ENCODE measurements around the gene ANTXR2. TPM values are rescaled to one million over a fixed set of nuclear protein-coding genes. Genes with fewer than 3 reads are reported as not detected.

Gene ANTXR2
- total RNA-seq, 4 donors from 2014 or later = 33.5 to 57.8 (median 47.3) TPM

DNA sequence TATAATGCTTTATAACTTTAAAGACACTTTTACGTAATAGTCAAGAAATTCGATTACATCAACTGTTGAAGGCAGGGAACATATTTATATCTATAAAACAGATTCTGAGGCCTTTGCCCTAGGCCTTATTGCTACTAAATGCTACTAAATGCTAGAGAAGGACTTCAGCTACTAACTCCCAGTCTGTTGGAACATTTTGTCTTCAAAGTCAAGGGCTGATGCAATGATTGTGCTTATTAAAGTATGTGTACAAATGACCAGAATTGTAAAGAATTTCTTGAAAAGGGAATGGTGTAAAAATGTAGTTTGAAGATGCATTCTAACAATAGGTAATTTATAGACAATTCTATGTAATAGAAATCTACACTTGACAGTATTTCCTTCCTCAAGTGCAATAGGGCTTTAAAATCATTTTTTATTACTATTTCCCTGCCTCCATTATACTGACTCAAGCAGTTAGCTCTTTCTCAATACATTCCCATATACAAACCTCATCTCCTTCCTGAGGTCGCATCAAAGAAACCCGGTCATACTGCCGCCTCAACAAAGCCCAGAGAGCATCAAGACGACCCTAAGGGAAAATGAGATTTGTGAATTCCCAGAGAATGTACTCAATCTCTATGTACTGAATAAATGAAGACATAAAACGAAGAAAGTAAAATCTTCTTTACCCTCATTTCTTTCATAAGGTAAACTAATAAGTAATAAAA is 95.7 kb downstream of the ANTXR2 start:
- H3K4me3 ChIP-seq = no peak overlapping the region
- no peak overlapping the region for H3K27ac ChIP-seq
- H3K36me3 ChIP-seq = peaks cover 0 to 42% (median 0%) of the 10 kb centered on the region in 3 donors
- H3K9me3 ChIP-seq = no peaks in the 10 kb centered on the region
- no peak for TF ChIP-seq POLR2A (IDR thresholded peaks at IDR 0.05)
- TF ChIP-seq, protein P1, sequence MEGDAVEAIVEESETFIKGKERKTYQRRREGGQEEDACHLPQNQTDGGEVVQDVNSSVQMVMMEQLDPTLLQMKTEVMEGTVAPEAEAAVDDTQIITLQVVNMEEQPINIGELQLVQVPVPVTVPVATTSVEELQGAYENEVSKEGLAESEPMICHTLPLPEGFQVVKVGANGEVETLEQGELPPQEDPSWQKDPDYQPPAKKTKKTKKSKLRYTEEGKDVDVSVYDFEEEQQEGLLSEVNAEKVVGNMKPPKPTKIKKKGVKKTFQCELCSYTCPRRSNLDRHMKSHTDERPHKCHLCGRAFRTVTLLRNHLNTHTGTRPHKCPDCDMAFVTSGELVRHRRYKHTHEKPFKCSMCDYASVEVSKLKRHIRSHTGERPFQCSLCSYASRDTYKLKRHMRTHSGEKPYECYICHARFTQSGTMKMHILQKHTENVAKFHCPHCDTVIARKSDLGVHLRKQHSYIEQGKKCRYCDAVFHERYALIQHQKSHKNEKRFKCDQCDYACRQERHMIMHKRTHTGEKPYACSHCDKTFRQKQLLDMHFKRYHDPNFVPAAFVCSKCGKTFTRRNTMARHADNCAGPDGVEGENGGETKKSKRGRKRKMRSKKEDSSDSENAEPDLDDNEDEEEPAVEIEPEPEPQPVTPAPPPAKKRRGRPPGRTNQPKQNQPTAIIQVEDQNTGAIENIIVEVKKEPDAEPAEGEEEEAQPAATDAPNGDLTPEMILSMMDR (IDR thresholded peaks at IDR 0.05) = no peak
- no peak for DNase-seq
- no peaks in the 10 kb centered on the region for H3K4me1 ChIP-seq
- H3K27me3 ChIP-seq = no peaks in the 10 kb centered on the region

DNA sequence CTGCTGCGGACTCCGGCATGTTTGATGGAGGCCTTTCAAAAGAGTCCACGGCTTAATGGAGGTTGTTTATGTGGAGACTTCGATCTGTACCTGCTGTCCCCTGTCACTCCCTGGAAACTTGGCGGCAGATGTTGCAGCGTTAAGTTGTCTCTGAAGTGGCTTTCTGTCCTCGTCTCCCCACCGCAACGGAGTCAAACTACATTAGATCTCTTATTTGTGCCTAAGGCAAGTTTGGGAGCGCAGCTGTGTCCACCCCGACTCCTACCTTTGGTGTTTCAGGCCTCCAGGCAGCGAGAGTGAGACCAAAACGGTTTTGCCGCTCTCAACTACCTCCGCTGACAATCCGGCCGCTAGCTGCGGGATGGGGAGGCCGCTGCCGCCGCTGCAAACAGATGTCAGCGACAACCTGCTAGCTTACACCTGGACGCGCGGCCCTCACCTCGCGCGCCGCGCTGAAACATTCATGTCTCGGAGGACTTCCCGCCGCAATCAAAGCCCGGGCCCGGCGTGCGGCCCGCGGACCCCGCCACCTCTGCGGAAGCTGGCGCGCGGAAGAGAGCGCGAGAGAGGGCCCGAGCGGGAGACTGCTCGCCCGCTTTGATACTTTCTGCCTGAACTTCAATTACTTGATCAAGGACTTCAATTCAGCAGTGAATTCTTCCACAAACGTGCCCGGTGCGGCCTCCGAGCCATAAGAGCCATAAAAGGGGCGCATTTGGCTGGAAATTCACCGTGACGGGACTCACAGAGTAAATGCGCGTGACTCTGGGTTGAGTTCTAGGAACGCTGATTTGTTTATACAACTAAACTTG is 108.4 kb downstream of the ANTXR2 start:
- TF ChIP-seq POLR2A (IDR thresholded peaks at IDR 0.05) = no peak
- TF ChIP-seq, protein P1 (IDR thresholded peaks at IDR 0.05) = no peak
- no peak overlapping the region for H3K4me3 ChIP-seq
- no peak for DNase-seq

DNA sequence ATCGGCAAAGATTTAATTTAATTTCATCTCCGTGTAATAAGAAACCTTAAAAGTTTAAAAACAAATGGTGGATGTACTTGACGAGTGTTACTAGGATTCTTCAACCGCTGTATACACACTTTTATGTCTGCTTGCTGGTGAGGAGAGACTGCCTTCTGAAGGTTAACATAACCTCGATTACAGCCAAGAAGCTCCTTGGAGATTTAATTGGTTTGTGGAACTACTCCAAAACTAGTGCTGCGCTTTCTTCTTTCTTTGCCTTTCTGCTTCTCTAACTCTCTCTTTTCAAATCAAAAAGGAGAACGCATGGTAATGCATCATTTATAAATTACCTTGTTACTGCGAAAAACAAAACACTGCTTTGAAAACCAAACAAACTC is 109.0 kb downstream of the ANTXR2 start:
- no peak for TF ChIP-seq POLR2A (IDR thresholded peaks at IDR 0.05)
- TF ChIP-seq, protein P1 (IDR thresholded peaks at IDR 0.05) = no peak
- Histone ChIP-seq H3K27me3 (no peaks in the 10 kb centered on the region), H3K27ac (no peak overlapping the region), H3K36me3 (peaks cover 0 to 16% (median 0%) of the 10 kb centered on the region in 3 donors), H3K9me3 (no peaks in the 10 kb centered on the region), H3K4me1 (no peaks in the 10 kb centered on the region), H3K4me3 (no peak overlapping the region)
- no peak for DNase-seq

More for the DNA sequence above, 108.4 kb downstream of the ANTXR2 start:
- no peaks in the 10 kb centered on the region for H3K9me3 ChIP-seq
- no peaks in the 10 kb centered on the region for H3K27me3 ChIP-seq
- H3K27ac ChIP-seq = peak overlapping the region in 2 of 4 donors; percentile 5 to 52
- no peaks in the 10 kb centered on the region for H3K4me1 ChIP-seq
- H3K36me3 ChIP-seq = peaks cover 0 to 16% (median 0%) of the 10 kb centered on the region in 3 donors

DNA sequence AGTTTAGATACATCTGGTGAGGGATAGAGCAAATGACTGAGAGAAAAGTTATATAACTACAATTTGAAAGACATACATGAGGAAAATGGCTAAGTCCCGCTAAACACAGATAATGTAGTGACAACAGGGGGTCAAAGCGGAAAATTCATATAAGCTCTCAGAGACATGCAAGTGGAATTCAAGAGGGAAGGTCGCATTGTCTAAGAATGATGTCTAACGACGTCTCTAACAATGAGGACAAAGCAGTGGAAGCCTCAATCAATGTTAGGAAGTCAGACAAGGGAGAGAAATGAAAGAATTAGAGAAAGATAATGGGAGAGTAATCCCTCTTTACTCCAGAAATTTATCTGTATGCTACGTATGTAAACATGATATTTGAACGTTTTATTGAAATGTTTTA is 113.4 kb downstream of the ANTXR2 start:
- Histone ChIP-seq H3K27ac (no peak overlapping the region), H3K27me3 (no peaks in the 10 kb centered on the region), H3K4me3 (no peak overlapping the region), H3K9me3 (no peaks in the 10 kb centered on the region), H3K4me1 (no peaks in the 10 kb centered on the region), H3K36me3 (peaks cover 0 to 8% (median 0%) of the 10 kb centered on the region in 3 donors)
- DNase-seq = no peak
- no peak for TF ChIP-seq POLR2A (IDR thresholded peaks at IDR 0.05)
- TF ChIP-seq, protein P1 (IDR thresholded peaks at IDR 0.05) = no peak

DNA sequence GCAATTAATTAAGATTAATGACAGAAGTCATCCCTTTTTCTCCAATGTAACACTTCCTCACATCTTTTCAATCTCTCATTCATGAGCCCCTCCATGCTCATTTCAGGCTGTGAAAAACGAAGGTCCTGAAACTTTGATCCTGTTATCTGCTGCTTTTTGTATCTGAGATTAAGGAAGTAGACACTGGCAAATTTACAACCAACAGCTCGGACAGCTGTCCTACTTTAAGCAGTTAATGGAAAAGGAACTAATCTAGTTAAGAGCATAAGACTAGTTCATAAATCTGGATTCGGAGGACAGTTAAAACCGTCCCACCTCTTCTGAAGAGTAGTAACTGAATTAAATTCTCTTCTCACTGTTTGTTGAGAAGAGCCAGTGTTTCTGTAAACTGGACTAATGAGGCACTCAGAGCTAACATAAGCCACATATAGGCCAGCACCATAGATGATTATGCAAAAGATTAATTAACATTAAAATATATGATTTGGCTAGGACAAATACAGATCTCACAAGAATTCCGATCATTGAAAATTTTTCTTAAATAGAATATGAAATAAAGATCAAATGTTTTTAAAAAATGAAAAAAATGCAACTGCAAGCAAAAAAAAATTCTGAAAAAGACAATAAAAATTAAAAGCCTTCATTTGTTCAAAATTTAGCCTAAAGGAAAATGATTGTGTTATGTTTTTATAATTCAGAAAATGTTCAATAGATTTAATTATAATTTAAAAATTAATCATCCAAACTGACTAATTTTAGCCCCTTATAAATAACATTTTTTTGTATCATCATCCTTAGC is 114.4 kb downstream of the ANTXR2 start:
- TF ChIP-seq POLR2A (IDR thresholded peaks at IDR 0.05) = no peak
- TF ChIP-seq, protein P1 (IDR thresholded peaks at IDR 0.05) = no peak
- DNase-seq = no peak
- no peaks in the 10 kb centered on the region for H3K36me3 ChIP-seq
- H3K27ac ChIP-seq = no peak overlapping the region
- no peak overlapping the region for H3K4me3 ChIP-seq
- H3K4me1 ChIP-seq = no peaks in the 10 kb centered on the region
- no peaks in the 10 kb centered on the region for H3K9me3 ChIP-seq
- no peaks in the 10 kb centered on the region for H3K27me3 ChIP-seq

Measured in Peyer's patch (tissue), 4 donors.